Right lobe of liver (tissue), 6 donors: Measurements from ENCODE around the gene DDIT3. TPM values are rescaled to one million over a fixed set of nuclear protein-coding genes. Genes with fewer than 3 reads are reported as not detected.

Source experiments
- ATAC-seq, 4 donors: fragments of 200-7000 bp; cut with Tn5 transposase; one replicate each; pipeline ENCODE4 v1.9.1; 2020; ENCODE audit warnings: mild to moderate bottlenecking in 4 of 4, moderate library complexity in 4 of 4
- DNase-seq, 3 donors: peaks; one replicate each; pipeline ENCODE4 v3.0.0-alpha.2; 2020
- H3K27ac ChIP-seq, 3 donors: fragments of 200-600 bp; one replicate each; pipeline ENCODE4 v1.8.0; 2022
- H3K27me3 ChIP-seq, 2 donors: fragments of 200-600 bp; one replicate each; pipeline ENCODE4 v1.8.0; 2022
- H3K36me3 ChIP-seq, 4 donors: fragments of 200-600 bp; sonication (generic) in 1 of 4; one replicate each; pipeline versions ENCODE4 v1.5.1 to v1.8.0; 2017 to 2022; ENCODE audit warnings: control low read depth in 1 of 4
- H3K4me1 ChIP-seq, 4 donors: fragments of 200-600 bp; sonication (generic) in 1 of 4; one replicate each; pipeline versions ENCODE4 v1.5.1 to v1.8.0; 2017 to 2022; ENCODE audit warnings: control low read depth in 1 of 4
- H3K4me3 ChIP-seq, 3 donors: fragments of 200-600 bp; one replicate each; pipeline ENCODE4 v1.8.0; 2022
- H3K9me3 ChIP-seq, 4 donors: fragments of 200-600 bp; sonication (generic) in 1 of 4; one replicate each; pipeline versions ENCODE4 v1.5.1 to v1.8.0; 2017 to 2022; ENCODE audit warnings: control low read depth in 1 of 4
- POLR2A ChIP-seq: fragments of 450-650 bp; IDR thresholded peaks from one replicate; pipeline ENCODE4 v1.6.1; 2017; ENCODE audit warnings: antibody characterized with exemption, mild to moderate bottlenecking
- WGBS: methylation state at CpG from one replicate; pipeline ENCODE4 v1.1.6; 2018; ENCODE audit warnings: low coverage, low lambda C conversion rate; ENCODE audit not compliant: insufficient coverage; ENCODE audit errors: missing lambda C conversion rate; 5-methylcytosine and 5-hydroxymethylcytosine counted together
- intact Hi-C, 2 donors: fragments of 100-400 bp; cut with DNase I; formaldehyde crosslinking; loops; one replicate each; pipeline versions ENCODE4 v1.11.2 to v1.14.1; 2022
- total RNA-seq, 6 experiments: library from RNA; depleted of rRNA in 2 of 6; stranded (reverse); fragments of >200 nt in 2 of 6; fragmentation: NEBNext Ultra II Directional in 3 of 6; extraction: Animal tissue kit (Norgen Biotek cat#: 25700) in 3 of 6; gene quantifications; one replicate each; pipeline versions ENCODE4 v1.1.0 to v1.2.4, GENCODE V29; 2016 to 2023
- TF ChIP-seq, protein P1 (sequence below), 4 donors: fragments of 200-600 bp in 3 of 4; fragments of 450-650 bp in 1 of 4; IDR thresholded peaks; one replicate each; pipeline versions ENCODE4 v1.5.1 to v1.8.0; 2016 to 2022; ENCODE audit warnings: antibody characterized with exemption in 4 of 4, mild to moderate bottlenecking in 2 of 4
- donor health status: DM: no; HTN: yes; CAD: no.
- donor health status: DM: no; HTN: no; CAD: no.
- donor health status: DM: no; HTN: no; CAD: no.
- donor health status: DM: no; HTN: yes; CAD: no.
- donor health status: DM: no; HTN: yes; CAD: no.

DDIT3 gene
- total RNA-seq, 6 experiments from 2014 or later: 11.3 to 26.7 (median 18.7) TPM

- Histone ChIP-seq H3K36me3 (no peaks in the 10 kb centered on the region), H3K9me3 (no peaks in the 10 kb centered on the region), H3K27me3 (peaks cover 0 to 14% of the 10 kb centered on the region in 2 donors), H3K27ac (no peak overlapping the region), H3K4me1 (peaks cover 0 to 13% (median 5%) of the 10 kb centered on the region in 4 donors), H3K4me3 (peak overlapping the region; percentile 25 to 42 (median 29))
- peak; percentile 44 to 65 (median 54) for ATAC-seq
- 10% methylated on average over 40 of the region's 84 CpGs for WGBS
- intact Hi-C loops: no loop called here
- no peak for TF ChIP-seq POLR2A
- TF ChIP-seq, protein P1, sequence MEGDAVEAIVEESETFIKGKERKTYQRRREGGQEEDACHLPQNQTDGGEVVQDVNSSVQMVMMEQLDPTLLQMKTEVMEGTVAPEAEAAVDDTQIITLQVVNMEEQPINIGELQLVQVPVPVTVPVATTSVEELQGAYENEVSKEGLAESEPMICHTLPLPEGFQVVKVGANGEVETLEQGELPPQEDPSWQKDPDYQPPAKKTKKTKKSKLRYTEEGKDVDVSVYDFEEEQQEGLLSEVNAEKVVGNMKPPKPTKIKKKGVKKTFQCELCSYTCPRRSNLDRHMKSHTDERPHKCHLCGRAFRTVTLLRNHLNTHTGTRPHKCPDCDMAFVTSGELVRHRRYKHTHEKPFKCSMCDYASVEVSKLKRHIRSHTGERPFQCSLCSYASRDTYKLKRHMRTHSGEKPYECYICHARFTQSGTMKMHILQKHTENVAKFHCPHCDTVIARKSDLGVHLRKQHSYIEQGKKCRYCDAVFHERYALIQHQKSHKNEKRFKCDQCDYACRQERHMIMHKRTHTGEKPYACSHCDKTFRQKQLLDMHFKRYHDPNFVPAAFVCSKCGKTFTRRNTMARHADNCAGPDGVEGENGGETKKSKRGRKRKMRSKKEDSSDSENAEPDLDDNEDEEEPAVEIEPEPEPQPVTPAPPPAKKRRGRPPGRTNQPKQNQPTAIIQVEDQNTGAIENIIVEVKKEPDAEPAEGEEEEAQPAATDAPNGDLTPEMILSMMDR (IDR thresholded peaks at IDR 0.05): no peak
- DNase-seq: peak in 1 of 3 donors; percentile 54
Measured at GRCh38 chr12:57475271-57476161, 44.8 kb downstream of the DDIT3 start.

DNA sequence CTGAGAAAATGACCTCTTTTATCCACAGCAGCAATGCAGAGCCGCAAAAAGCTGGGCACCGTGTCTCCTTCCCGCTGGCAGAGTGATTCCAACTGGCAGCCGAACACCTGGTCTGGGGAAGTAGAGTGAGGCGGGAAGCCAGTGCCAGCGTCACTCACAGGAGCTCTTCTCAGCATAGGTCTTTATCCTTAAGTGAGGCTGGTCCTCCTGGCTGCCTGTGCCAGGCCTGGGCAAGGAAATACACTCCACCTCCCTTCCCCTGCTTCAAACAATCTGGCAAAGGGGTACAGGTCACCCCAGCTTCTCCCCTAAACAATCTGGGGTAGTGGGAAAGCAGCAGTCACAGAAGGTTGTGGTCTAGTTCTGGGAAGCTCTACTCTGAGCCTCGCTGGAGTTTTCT, 45.5 kb downstream of the DDIT3 start:
- H3K4me3 ChIP-seq: no peak overlapping the region
- peaks cover 0 to 13% (median 5%) of the 10 kb centered on the region in 4 donors for H3K4me1 ChIP-seq
- no peaks in the 10 kb centered on the region for H3K9me3 ChIP-seq
- no peaks in the 10 kb centered on the region for H3K36me3 ChIP-seq
- intact Hi-C loops: no loop called here
- TF ChIP-seq, protein P1 (IDR thresholded peaks at IDR 0.05): no peak
- TF ChIP-seq POLR2A: no peak
- DNase-seq (no peak), ATAC-seq (no peak)
- 100% methylated on average over 1 of the region's 7 CpGs for WGBS
- peaks cover 0 to 14% of the 10 kb centered on the region in 2 donors for H3K27me3 ChIP-seq
- H3K27ac ChIP-seq: no peak overlapping the region

- Histone ChIP-seq H3K4me3 (no peak overlapping the region), H3K36me3 (no peaks in the 10 kb centered on the region), H3K9me3 (no peaks in the 10 kb centered on the region), H3K4me1 (peaks cover 0 to 13% (median 5%) of the 10 kb centered on the region in 4 donors), H3K27me3 (peaks cover 0 to 14% of the 10 kb centered on the region in 2 donors), H3K27ac (no peak overlapping the region)
- WGBS: 80% methylated on average over 4 of the region's 8 CpGs
- ATAC-seq: no peak
- TF ChIP-seq POLR2A: no peak
- TF ChIP-seq, protein P1 (IDR thresholded peaks at IDR 0.05): no peak
- intact Hi-C loops: no loop called here
- DNase-seq: no peak
Measured at GRCh38 chr12:57474430-57474829, 45.9 kb downstream of the DDIT3 start.

DNA sequence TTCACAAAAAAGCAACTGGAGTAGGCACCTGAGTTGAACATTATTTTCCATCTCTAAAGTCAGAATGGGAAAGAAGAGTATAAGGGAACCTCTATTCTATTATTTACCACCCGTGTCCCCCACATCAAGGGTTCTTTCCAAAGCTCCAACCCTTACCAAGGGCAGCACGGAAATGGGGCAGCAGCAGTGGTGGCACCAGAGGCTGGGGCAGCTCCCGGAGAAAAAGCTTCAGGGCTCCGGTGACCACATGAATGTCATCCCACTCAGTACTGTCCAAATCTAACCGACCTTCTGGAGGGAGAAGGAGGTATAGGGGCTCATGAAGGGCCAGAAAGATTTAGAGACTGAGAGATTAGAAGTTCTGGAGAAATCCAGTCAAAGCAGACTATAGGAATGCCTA, 46.4 kb downstream of the DDIT3 start:
- ATAC-seq (no peak), DNase-seq (no peak)
- TF ChIP-seq, protein P1 (IDR thresholded peaks at IDR 0.05): no peak
- TF ChIP-seq POLR2A: no peak

More for the DNA sequence above, 46.4 kb downstream of the DDIT3 start:
- intact Hi-C loops: no loop called here
- no peak overlapping the region for H3K4me3 ChIP-seq
- WGBS: 90% methylated on average over 5 of the region's 5 CpGs
- H3K27ac ChIP-seq: no peak overlapping the region
- H3K36me3 ChIP-seq: no peaks in the 10 kb centered on the region
- H3K27me3 ChIP-seq: peaks cover 0 to 14% of the 10 kb centered on the region in 2 donors
- no peaks in the 10 kb centered on the region for H3K9me3 ChIP-seq
- H3K4me1 ChIP-seq: peaks cover 0 to 13% (median 5%) of the 10 kb centered on the region in 4 donors
